GM21825 (cell line): ENCODE measurements around the gene PKD2L1.
"Not testable (repeated sequence)": the region's sequence is repeated elsewhere in the genome, so short reads cannot be mapped to it uniquely, and the experiment has no call there.

Source experiments
- ATAC-seq: cut with Tn5 transposase; IDR thresholded peaks from one replicate; pipeline ENCODE4 v1.9.1; 2021; ENCODE audit warnings: mild to moderate bottlenecking, moderate library complexity; ENCODE audit not compliant: unreplicated experiment

The PKD2L1 gene

DNA sequence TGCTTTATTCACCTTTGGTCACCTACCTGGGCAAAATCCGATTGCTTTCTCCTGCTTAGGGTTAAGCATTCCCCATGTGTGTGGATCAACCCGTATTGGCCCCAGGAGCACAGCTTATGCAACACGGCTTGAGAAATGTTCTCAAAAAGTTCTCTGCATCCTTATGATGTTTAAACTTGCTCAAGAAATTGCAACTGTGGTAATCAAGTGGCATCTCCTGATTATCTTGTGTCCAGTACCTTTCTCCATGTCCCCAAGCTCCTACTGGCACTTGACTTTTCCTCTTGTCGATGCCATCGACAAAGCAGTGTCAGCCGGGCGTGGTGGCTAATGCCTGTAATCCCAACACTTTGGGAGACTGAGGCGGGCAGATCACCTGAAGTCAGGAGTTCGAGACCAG lies 4.7 kb upstream of the PKD2L1 start:
- ATAC-seq: no peak

DNA sequence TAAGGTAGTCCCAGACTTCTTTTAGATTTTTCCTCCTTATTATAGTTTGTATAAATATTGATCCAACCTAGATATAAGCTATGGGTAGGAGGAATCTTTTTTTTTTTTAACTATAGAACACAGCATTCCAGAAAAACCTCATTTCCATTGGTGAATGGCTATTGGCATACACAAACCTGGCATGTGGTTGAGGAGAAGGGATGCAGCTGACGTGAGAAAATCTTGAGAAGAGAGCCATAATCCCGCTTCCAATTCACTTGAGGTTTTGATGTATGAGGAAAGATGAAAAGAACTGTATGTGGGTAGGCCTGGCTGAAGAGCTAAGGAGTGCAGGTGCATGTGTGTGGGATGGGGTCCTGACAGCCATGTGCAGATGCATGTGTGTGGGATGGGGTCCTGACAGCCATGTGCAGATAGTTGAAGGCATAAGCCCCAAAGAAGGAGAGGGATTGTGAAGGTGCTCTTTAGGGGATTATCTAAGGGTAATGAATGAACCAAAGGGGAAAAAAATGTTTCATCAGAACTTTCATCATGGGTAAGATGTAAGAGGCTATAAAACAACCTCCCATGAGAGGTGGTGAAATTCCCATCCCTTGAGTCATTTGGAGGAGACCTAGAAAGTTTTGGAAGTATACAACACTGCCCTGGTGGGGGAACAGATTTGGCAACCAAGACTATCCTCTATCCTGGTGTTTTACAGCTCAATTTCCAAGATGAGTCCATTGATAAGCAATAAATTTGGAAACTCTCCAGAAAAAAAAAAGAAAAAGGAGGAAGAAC lies 3.8 kb upstream of the PKD2L1 start:
- no peak for ATAC-seq

DNA sequence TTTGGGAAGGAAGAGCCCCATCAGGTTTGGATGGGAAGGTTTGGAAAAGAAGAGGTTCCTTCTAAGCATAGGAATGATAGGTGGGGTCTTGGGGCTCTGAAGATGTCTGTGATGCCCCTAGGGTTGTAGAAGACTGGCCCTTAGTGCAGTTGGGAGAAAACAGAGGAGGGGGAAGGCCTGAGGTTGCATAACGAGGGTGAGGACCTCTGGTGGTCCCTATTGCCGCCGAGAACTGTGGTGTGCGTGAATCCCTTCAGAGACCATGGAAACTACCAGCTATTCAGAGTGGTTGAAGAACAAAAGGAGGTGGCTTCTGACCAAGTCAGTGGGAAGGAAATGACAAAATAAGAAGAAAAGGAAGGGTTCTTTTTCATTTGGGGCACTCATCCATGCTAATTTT lies 3.1 kb upstream of the PKD2L1 start:
- ATAC-seq: no peak

DNA sequence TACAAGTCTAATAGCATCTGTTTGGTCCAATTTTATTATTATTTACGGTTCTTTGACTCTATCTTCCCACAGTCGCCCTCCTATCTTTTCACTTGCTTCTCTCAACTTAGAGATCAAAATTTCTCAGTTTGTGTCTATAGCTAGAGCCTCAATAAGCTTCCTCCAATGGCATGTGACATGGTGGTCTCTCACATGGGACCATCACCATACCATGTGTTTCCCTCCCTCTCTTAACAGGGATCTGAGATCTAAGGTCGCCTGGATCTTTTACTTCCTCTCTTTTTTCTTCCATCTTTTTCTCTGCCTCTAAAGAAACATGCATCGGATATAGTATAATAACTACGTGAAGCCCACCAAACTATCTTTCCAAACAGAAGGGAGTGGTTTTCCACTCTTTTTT lies 1.8 kb downstream of the PKD2L1 start:
- ATAC-seq: no peak

DNA sequence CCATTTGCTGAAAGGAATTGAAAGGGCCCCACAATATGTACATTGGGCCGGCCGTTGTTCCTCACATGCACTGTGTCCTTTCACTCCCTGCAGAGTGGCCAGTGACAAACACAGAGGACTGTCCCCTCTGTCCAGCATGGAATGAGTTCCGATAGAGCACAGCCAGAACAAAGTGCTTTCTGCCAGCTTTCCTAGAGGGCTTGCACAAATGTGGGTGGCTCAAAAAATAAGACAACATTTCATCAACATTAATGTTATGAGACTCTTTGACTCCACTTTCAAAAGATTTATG lies 2.4 kb downstream of the PKD2L1 start:
- no peak for ATAC-seq

DNA sequence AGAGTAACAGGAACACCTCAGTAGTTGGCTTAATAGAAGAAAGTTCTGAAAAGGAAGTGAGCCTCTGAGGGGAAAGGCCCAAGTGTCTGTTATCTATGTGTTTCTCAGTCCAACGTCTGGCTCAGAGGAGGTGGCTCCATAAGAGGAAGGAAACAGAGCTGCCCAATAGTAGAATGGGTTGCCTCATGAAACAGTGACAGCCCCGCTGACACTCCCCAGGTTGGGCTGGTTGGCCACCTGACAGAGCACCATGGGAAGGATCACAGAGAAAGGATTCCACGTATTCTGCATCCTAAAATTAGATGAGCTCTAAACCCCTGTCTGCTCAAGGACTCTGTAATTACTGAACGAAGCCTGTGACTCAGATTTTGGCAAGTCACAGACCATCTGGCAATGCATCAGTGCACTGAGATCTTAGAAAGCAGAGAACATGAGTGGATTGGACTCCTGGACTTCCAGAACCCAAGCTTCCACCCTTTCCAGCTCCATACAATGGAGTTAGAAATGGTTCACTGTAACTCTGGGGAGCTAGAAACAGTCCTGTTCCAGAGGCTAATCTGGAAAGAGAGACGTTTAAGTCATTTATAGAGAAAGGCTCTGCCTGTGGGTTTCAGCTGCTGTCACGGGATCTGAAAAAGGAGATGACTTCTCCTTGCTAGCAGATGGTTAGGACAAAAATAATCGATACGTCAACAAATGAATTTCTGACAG lies 2.9 kb downstream of the PKD2L1 start:
- ATAC-seq: peak; percentile 99

DNA sequence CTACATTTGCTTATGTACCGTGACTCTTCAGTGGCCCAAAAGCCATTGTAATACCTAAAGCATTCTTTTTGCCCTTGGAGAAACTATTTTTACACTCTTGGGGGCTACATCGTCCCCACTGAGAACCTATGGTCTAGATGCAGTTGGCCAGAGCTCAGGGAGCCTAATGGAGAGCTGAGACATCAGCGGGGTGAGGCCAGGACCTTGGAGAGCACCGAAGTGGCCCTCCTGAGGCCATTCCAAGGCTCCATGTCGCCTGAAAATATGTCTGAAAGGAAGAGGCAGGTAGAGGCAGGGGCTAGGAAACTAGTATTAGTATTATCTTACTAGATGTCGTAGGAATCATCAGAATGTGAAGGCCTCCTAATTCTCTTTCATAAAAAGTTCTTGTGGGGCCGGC lies 4.9 kb downstream of the PKD2L1 start:
- ATAC-seq: no peak

DNA sequence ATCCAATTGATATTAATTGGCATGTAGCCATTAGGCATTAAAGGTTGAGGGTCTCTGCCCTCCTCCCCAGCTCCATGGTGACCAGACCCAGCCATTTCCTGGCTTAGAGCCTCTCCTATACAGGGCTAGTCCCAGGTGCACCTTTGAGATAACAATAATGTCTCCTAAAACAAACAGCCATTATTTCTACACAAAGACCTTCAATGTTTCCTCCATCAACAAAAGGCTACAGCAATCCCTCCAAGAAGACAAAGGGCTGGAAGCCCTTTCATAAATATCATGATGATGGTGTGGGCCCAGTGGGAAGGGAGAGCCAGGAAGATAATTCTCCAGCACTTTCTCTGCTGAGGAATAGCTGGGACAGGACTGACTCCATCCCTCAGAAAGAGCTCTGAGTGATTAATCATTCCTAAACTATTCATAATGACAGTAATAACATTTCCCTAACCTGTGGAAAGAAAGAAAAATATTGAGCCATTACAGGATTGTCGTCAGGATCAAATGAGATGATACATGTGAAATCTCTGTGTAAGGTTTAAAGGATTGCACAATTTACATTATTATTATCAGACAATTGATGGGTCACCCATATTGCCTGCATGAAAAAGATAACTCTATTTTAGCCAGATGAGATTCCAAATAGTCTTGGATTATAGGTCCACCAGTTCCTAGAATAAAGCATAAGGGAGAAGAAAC lies 10.2 kb downstream of the PKD2L1 start:
- no peak for ATAC-seq

DNA sequence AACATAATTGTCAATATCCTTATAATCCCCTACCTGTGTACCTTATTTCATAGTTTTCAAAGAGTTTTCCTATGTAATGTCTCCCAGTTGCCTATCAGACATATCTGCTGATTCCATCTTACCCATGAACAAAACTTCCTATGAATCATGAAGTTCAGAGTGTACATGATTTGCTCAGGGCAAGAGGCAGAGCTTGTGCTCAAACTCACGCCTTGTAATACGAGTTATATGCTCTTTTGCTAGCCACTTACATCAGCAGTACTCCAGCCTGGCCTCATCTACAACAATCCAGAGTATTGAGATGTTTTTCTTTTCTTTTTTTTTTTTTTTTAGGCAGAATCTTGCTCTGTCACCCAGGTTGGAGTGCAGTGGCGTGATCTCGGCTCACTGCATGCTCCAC lies 11.8 kb downstream of the PKD2L1 start:
- ATAC-seq: no peak

DNA sequence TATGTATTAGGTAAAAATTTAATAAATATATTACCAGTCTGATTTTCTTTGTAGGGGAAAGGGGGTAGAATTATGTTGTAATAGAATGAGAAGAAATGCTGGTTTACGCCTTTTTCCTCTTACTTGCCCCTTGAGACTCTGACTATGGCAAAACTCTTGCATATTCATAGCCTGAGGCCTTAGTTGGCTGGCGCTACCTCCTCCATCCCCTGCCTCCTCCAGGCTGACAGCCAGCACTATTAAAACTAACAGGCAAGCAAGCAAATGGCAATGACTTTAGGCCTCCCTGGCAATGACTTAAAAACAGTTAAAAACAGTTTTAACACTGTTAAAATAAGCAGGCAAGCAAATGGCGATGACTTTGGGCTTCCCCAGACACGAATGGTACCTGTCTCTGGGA lies 14.4 kb downstream of the PKD2L1 start:
- no peak for ATAC-seq

DNA sequence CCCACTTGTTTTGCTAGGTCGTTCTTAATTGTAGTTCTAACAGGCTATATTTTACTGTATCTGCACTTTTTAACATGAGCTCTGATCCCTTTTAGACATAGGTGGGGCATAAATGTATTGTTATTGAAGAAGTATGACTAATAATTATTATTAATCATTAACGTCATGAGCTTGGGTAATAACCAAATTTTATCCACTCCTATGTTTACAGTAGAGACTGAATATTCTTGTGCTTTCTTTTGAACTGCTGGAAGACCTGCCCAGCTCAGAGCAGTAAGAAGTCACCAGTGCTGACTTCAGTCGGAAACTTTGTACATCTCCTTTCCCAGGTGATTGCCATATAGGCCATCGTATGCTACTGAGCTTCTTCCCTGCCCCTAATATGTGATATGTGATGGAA lies 18.7 kb downstream of the PKD2L1 start:
- ATAC-seq: no peak

DNA sequence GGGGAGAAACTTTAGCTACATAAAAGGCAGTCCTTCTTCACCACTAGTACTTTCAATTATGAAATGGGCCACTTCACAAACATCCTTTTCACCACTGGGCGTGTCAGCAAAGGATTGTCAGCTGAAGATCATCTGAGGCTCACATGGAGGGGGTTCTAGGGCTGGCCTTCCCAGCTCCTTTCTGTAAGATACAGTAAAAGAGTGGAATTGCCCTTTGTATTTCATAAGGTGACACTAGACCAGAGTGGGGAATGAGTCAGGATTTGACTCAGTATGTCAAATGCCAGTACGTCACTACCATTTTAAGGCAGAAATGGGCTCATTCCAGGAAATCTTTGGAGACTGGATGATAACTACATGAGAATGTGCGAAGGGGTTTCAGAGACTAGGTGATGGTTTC lies 22.3 kb downstream of the PKD2L1 start:
- ATAC-seq: no peak

DNA sequence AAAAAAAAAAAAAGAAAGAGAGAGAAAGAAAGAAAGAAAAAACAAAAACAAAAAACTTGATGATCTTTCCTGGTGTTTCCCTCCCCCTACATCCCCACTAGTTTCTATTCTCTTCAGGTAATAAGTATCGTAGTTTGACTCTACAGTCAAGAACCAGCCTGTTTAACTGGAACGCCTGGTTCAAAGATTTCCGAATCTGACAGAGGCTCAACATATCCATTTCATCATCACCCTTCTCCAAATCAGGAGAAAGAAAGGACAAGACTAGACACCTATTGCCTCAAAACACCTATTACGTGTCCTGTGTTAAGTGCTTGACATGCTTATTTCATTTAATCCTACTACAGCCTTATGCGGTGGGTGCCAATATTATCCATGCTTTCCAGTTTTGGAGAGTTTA lies 23.2 kb downstream of the PKD2L1 start:
- ATAC-seq: no peak

DNA sequence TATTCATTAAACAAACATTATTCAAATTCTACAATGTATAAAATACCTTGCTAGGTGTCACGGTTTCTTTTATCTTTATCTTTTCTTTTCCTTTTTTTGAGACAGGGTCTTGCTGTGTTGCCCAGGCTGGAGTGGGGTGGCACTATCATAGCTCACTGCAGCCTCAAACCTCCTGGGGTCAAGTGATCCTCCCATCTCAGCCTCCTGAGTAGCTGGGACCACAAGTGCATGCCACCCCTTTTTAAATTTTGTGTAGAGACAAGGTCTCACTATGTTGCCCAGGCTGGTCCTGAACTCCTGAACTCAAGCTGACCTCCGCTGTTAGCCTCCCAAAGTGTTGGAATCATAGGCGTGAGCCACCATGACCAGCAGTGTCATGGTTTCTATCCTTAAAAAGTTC lies 25.6 kb downstream of the PKD2L1 start:
- ATAC-seq: no peak

DNA sequence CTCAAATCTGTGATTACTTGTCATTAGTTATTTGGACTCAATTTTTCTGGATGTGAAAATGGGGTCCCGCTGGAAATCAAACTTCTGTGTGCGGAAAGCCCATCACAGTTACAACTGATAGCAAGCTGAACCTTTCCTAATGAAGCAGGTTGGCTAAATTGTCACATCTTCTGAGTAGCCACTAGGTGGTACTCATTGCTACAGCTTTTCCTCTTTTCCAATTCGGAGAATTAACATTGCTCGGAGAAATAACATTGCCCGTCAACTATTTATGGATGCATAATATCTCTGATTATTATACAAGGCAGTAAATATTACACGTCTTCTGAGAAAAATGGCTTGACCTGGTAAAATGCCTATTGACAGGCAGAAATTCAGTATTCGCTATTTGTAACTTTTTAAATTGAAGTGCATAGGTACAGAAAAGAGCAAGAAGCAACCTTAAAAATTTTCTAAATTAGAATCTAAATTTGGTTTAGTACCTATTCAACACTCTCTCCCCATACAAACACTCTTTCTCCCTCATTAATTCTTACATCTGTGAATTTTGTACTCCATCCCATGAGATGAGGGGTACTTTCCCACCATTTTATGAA lies 26.2 kb downstream of the PKD2L1 start:
- no peak for ATAC-seq

DNA sequence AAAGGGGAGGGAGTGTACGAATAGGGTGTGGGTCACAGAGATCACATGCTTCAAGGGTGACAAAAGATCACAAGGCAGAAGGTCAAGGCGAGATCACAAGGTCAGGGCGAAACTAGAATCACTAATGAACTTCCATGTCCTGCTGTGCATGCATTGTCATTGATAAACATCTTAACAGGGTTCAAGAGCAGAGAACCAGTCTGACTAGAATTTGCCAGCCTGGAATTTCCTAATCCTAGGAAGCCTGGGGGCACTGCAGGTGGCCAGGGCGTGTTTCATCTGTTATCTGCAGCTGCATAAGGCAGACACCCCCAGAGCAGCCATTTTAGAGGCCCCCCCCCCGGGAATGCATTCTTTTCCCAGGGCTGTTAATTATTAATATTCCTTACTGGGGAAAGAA lies 28.9 kb downstream of the PKD2L1 start:
- not testable (repeated sequence) for ATAC-seq

DNA sequence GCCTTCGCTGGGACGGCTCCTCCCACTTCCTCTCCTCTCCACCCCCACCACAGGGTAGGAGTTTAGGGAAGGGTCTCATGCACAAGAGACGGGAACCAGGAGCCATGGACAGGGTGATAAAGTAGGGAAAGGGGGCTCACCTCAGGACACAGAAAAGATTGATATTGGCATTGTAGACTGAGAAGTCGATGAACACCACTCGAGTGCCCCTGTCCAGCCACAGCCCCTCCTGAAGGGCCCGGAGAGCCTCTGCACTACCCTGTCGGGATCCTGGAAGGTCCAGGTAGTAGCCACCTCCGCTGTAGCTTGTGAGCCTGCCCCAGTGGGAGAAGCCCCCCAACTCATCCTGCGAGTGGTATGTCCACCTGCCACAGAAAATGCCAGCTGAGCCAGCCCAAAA lies 32.8 kb downstream of the PKD2L1 start:
- no peak for ATAC-seq

DNA sequence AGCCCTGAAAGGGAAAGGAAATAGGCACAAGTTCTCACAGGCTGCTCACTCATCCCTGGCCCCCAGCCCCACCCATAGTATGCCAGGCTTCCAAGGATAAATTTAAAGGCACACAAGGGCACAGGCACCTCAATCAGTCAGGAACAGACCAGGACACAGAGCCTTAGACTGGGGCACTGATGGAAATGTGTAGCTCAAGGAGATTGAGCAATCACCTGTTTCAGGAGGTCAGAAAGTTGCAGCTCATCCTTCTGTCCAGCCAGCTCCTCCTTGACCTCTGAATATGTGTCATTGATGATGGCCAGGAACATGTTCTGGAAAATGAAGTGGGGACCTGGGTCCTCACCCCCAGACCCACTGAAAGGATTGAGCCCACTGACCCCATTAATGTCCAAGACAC lies 37.0 kb downstream of the PKD2L1 start:
- no peak for ATAC-seq

DNA sequence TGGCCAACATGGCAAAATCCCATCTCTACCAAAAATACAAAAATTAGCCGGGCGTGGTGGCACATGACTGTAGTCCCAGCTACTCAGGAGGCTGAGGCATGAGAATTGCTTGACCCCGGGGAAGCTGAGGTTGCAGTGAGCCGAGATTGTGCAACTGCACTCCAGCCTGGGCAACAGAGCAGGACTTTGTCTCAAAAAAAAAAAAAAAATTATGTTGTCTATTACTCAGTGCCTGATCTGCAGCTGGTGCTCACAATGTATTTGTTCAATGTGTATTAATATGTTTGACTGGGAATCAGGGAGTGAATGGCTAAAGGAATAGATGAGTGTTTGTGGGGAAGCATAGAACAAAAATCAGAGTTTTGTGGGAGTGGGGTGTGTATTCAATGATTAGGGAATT lies 37.7 kb downstream of the PKD2L1 start:
- not testable (repeated sequence) for ATAC-seq

DNA sequence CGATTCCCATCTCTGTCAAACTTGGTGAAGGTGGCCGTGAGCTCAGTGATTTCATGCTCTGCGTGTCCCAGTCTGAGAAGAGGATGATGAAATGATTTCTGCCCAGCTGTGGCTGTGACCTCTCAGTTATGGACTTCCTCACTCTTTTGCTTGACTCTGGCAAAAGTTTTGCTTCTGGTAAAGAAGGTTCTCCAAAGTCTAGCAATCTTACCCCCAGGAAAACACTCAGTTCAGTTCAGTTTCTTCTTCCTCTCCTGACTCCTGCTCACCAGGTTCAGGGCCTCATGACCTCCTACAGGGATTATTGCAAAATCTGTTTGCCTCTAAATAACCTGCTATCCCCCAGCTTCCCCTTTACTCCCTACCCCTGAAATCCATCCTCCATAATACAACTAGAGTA lies 38.7 kb downstream of the PKD2L1 start:
- ATAC-seq: no peak

DNA sequence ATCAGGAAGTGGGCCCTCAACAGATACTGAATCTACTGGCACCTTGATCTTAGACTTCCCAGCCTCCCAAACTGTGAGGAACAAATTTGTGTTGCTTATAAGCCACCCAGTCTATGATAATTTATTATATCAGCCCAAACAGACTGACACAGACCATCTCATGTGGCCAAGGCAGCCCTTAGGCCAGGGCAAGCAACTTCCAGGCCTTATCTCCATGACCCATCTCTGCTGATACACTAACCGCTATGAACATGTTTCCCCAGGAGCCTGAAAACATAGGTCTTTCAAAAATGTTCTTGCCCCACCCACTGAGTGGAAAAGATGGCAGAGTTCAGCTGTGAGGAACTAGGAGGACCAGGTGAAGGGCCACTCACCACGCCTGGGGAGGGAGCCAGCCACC lies 40.4 kb downstream of the PKD2L1 start:
- no peak for ATAC-seq

DNA sequence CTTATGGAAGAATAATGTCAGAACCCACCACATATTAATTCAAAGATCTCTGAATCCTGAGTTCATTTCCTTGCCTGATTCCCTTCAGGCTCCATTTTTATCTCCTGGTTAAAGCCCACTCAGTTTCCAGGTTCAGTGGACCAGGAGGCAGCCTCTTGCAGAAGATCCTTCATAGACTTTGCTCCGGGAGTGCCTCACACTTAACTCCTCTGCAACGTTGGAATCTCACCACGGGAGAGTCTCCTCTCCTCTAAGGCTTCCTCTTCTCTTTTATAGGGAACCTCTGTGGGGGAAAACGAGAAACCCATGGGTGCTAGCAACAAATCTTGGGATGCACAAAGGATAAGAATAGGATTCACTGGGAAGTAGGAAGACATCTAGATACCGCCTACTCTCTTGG lies 41.8 kb downstream of the PKD2L1 start:
- ATAC-seq: no peak
